Mesendoderm (in vitro differentiated cells): Measurements from ENCODE around the gene HERC3.
"Not testable (repeated sequence)": the region's sequence is repeated elsewhere in the genome, so short reads cannot be mapped to it uniquely, and the experiment has no call there.

ENCODE experiments used
- DNase-seq: peaks from one replicate; pipeline ENCODE4 v3.0.0; 2013
- H2AK5ac ChIP-seq: 2 replicates; pipeline ENCODE4 v1.6.1; 2013; ENCODE audit warnings: low read length, inconsistent platforms
- H2BK120ac ChIP-seq: 2 replicates; pipeline ENCODE4 v1.6.1; 2013; ENCODE audit warnings: low read depth, mild to moderate bottlenecking, low read length, moderate library complexity, mixed read lengths
- H2BK15ac ChIP-seq: replicated peaks from 2 replicates; pipeline ENCODE4 v1.6.1; 2013; ENCODE audit warnings: low read depth, mild to moderate bottlenecking, moderate library complexity
- H2BK5ac ChIP-seq: 2 replicates; pipeline ENCODE4 v1.6.1; 2013; ENCODE audit warnings: low read length, inconsistent platforms
- H3K18ac ChIP-seq: 2 replicates; pipeline ENCODE4 v1.6.1; 2013; ENCODE audit warnings: mild to moderate bottlenecking, low read length, mixed read lengths
- H3K23ac ChIP-seq: one replicate; pipeline ENCODE4 v1.6.1; 2013; ENCODE audit warnings: low read length
- H3K27ac ChIP-seq: 2 replicates; pipeline ENCODE4 v1.5.1; 2013; ENCODE audit warnings: low read depth, mild to moderate bottlenecking, inconsistent platforms, low read length, moderate library complexity
- H3K27me3 ChIP-seq: 2 replicates; pipeline ENCODE4 v1.6.1; 2013; ENCODE audit warnings: low read length, control low read depth, mild to moderate bottlenecking, inconsistent platforms; ENCODE audit not compliant: insufficient read depth, poor library complexity
- H3K36me3 ChIP-seq: 2 replicates; pipeline ENCODE4 v1.6.1; 2013; ENCODE audit warnings: low read length, inconsistent platforms; ENCODE audit not compliant: control insufficient read depth, insufficient read depth
- H3K4ac ChIP-seq: one replicate; pipeline ENCODE4 v1.6.1; 2013; ENCODE audit warnings: low read depth, mild to moderate bottlenecking, low read length, moderate library complexity
- H3K4me1 ChIP-seq: 2 replicates; pipeline ENCODE4 v1.6.1; 2013; ENCODE audit warnings: low read depth, low read length, inconsistent platforms; ENCODE audit not compliant: control insufficient read depth
- H3K4me2 ChIP-seq: 2 replicates; pipeline ENCODE4 v1.6.1; 2013; ENCODE audit warnings: low read length
- H3K4me3 ChIP-seq: 2 replicates; pipeline ENCODE4 v1.5.1; 2013; ENCODE audit warnings: mild to moderate bottlenecking, low read length
- H3K56ac ChIP-seq: one replicate; pipeline ENCODE4 v1.6.1; 2013; ENCODE audit warnings: low read length
- H3K79me1 ChIP-seq: 2 replicates; pipeline ENCODE4 v1.6.1; 2013; ENCODE audit warnings: low read length, inconsistent platforms
- H3K79me2 ChIP-seq: 2 replicates; pipeline ENCODE4 v1.6.1; 2013; ENCODE audit warnings: mild to moderate bottlenecking, low read length; ENCODE audit not compliant: control insufficient read depth, insufficient read depth
- H3K9ac ChIP-seq: 2 replicates; pipeline ENCODE4 v1.6.1; 2013; ENCODE audit warnings: low read length, inconsistent platforms
- H4K5ac ChIP-seq: one replicate; pipeline ENCODE4 v1.6.1; 2013; ENCODE audit warnings: low read length
- H4K8ac ChIP-seq: one replicate; pipeline ENCODE4 v1.6.1; 2013; ENCODE audit warnings: low read depth, mild to moderate bottlenecking, control low read depth, low read length, moderate library complexity
- WGBS: extraction: QIAGEN DNeasy Blood & Tissue Kit; methylation state at CpG from one replicate; pipeline ENCODE4 v1.1.7; 2013; ENCODE audit warnings: low lambda C conversion rate, missing lambda C conversion rate; ENCODE audit not compliant: insufficient coverage; ENCODE audit errors: extremely low coverage; 5-methylcytosine and 5-hydroxymethylcytosine counted together

Gene HERC3

GRCh38 chr4:88600176-88600838 lies 8.0 kb downstream of the HERC3 start:
- no peak overlapping the region for H3K56ac ChIP-seq
- no peak overlapping the region for H3K18ac ChIP-seq
- H3K36me3 ChIP-seq, result no peaks in the 10 kb centered on the region
- no peak overlapping the region for H2BK15ac ChIP-seq
- H3K79me2 ChIP-seq, result no peaks in the 10 kb centered on the region
- WGBS, result no CpG with 5 or more reads among the region's 2 CpGs
- H3K4ac ChIP-seq, result no peak overlapping the region
- no peak overlapping the region for H3K4me3 ChIP-seq
- no peak overlapping the region for H2AK5ac ChIP-seq
- no peak overlapping the region for H3K27ac ChIP-seq
- H3K27me3 ChIP-seq, result no peaks in the 10 kb centered on the region
- H3K79me1 ChIP-seq, result no peaks in the 10 kb centered on the region
- H3K23ac ChIP-seq, result no peak overlapping the region
- no peak for DNase-seq
- no peak overlapping the region for H2BK5ac ChIP-seq
- H4K5ac ChIP-seq, result no peak overlapping the region
- no peak overlapping the region for H3K4me2 ChIP-seq
- H4K8ac ChIP-seq, result no peak overlapping the region
- no peak overlapping the region for H2BK120ac ChIP-seq
- peaks cover 7% of the 10 kb centered on the region for H3K4me1 ChIP-seq
- no peak overlapping the region for H3K9ac ChIP-seq

- H3K4me3 ChIP-seq, result no peak overlapping the region
- H3K18ac ChIP-seq, result no peak overlapping the region
- H2BK120ac ChIP-seq, result no peak overlapping the region
- H3K36me3 ChIP-seq, result no peaks in the 10 kb centered on the region
- no peak overlapping the region for H3K23ac ChIP-seq
- no peaks in the 10 kb centered on the region for H3K4me1 ChIP-seq
- H4K5ac ChIP-seq, result no peak overlapping the region
- H3K4me2 ChIP-seq, result no peak overlapping the region
- no peak overlapping the region for H2BK5ac ChIP-seq
- no peak overlapping the region for H2AK5ac ChIP-seq
- H4K8ac ChIP-seq, result no peak overlapping the region
- no peaks in the 10 kb centered on the region for H3K79me2 ChIP-seq
- no CpG with 5 or more reads among the region's 1 CpG for WGBS
- H2BK15ac ChIP-seq, result no peak overlapping the region
- no peak for DNase-seq
- H3K27me3 ChIP-seq, result no peaks in the 10 kb centered on the region
- no peak overlapping the region for H3K9ac ChIP-seq
- no peak overlapping the region for H3K56ac ChIP-seq
- H3K79me1 ChIP-seq, result no peaks in the 10 kb centered on the region
- no peak overlapping the region for H3K27ac ChIP-seq
- no peak overlapping the region for H3K4ac ChIP-seq
These were observed 12.8 kb downstream of the HERC3 start for GRCh38 chr4:88604978-88605678.

- H3K4me3 ChIP-seq, result no peak overlapping the region
- no peak overlapping the region for H2BK15ac ChIP-seq
- H4K8ac ChIP-seq, result no peak overlapping the region
- H2AK5ac ChIP-seq, result no peak overlapping the region
- H3K56ac ChIP-seq, result no peak overlapping the region
- DNase-seq, result no peak
- H3K23ac ChIP-seq, result no peak overlapping the region
- no peak overlapping the region for H3K4me2 ChIP-seq
- H3K79me2 ChIP-seq, result no peaks in the 10 kb centered on the region
- no peaks in the 10 kb centered on the region for H3K27me3 ChIP-seq
- no peak overlapping the region for H2BK120ac ChIP-seq
- H3K9ac ChIP-seq, result no peak overlapping the region
- no peaks in the 10 kb centered on the region for H3K36me3 ChIP-seq
- H3K79me1 ChIP-seq, result no peaks in the 10 kb centered on the region
- H3K4me1 ChIP-seq, result no peaks in the 10 kb centered on the region
- H3K18ac ChIP-seq, result no peak overlapping the region
- no peak overlapping the region for H3K4ac ChIP-seq
- H2BK5ac ChIP-seq, result no peak overlapping the region
- no peak overlapping the region for H3K27ac ChIP-seq
- no peak overlapping the region for H4K5ac ChIP-seq
These were observed 13.5 kb downstream of the HERC3 start for GRCh38 chr4:88605736-88606135.

GRCh38 chr4:88606832-88607231 lies 14.6 kb downstream of the HERC3 start:
- H3K4me1 ChIP-seq, result no peaks in the 10 kb centered on the region
- H3K4ac ChIP-seq, result no peak overlapping the region
- no peak overlapping the region for H3K18ac ChIP-seq
- no peak overlapping the region for H2AK5ac ChIP-seq
- DNase-seq, result no peak
- no peak overlapping the region for H3K27ac ChIP-seq
- no peak overlapping the region for H4K5ac ChIP-seq
- H3K27me3 ChIP-seq, result no peaks in the 10 kb centered on the region
- H3K79me1 ChIP-seq, result no peaks in the 10 kb centered on the region
- H3K23ac ChIP-seq, result no peak overlapping the region
- WGBS, result no CpG with 5 or more reads among the region's 1 CpG
- no peak overlapping the region for H2BK5ac ChIP-seq
- no peak overlapping the region for H4K8ac ChIP-seq
- no peak overlapping the region for H3K9ac ChIP-seq
- H2BK120ac ChIP-seq, result no peak overlapping the region
- H3K36me3 ChIP-seq, result no peaks in the 10 kb centered on the region
- no peak overlapping the region for H2BK15ac ChIP-seq
- no peak overlapping the region for H3K4me2 ChIP-seq
- H3K56ac ChIP-seq, result no peak overlapping the region
- no peak overlapping the region for H3K4me3 ChIP-seq
- H3K79me2 ChIP-seq, result no peaks in the 10 kb centered on the region

GRCh38 chr4:88609387-88609786 lies 17.1 kb downstream of the HERC3 start:
- H3K36me3 ChIP-seq, result no peaks in the 10 kb centered on the region
- H3K18ac ChIP-seq, result no peak overlapping the region
- H3K79me1 ChIP-seq, result no peaks in the 10 kb centered on the region
- no peaks in the 10 kb centered on the region for H3K4me1 ChIP-seq
- H2BK120ac ChIP-seq, result no peak overlapping the region
- H2AK5ac ChIP-seq, result no peak overlapping the region
- H4K8ac ChIP-seq, result no peak overlapping the region
- no peaks in the 10 kb centered on the region for H3K27me3 ChIP-seq
- H3K56ac ChIP-seq, result no peak overlapping the region
- H2BK5ac ChIP-seq, result no peak overlapping the region
- H2BK15ac ChIP-seq, result no peak overlapping the region
- H3K9ac ChIP-seq, result no peak overlapping the region
- no peak overlapping the region for H3K4me3 ChIP-seq
- no peak overlapping the region for H3K4me2 ChIP-seq
- no peak overlapping the region for H4K5ac ChIP-seq
- no peaks in the 10 kb centered on the region for H3K79me2 ChIP-seq
- no peak overlapping the region for H3K27ac ChIP-seq
- H3K23ac ChIP-seq, result no peak overlapping the region
- no peak for DNase-seq
- no CpG with 5 or more reads among the region's 3 CpGs for WGBS
- no peak overlapping the region for H3K4ac ChIP-seq

GRCh38 chr4:88609794-88610193 lies 17.5 kb downstream of the HERC3 start:
- H3K4me2 ChIP-seq, H3K23ac ChIP-seq, H3K36me3 ChIP-seq, H3K4ac ChIP-seq, H4K5ac ChIP-seq, H3K4me1 ChIP-seq, H3K56ac ChIP-seq, H2AK5ac ChIP-seq, H3K27ac ChIP-seq, H3K27me3 ChIP-seq, H2BK15ac ChIP-seq, H3K9ac ChIP-seq, H4K8ac ChIP-seq, H3K18ac ChIP-seq, DNase-seq, H3K79me2 ChIP-seq, H3K4me3 ChIP-seq, H2BK120ac ChIP-seq, H3K79me1 ChIP-seq, H2BK5ac ChIP-seq: not testable (repeated sequence)
- no CpG with 5 or more reads among the region's 5 CpGs for WGBS
